GM10266 (cell line): ENCODE results near the gene ADAMTSL3.

ENCODE experiments used
- DNase-seq: peaks from one replicate; pipeline ENCODE4 v3.0.0; 2012; ENCODE audit errors: extremely low spot score
- CTCF ChIP-seq: IDR thresholded peaks from 2 replicates; pipeline ENCODE4 v1.5.1; 2012; ENCODE audit warnings: mild to moderate bottlenecking, low read depth; ENCODE audit not compliant: control insufficient read depth, insufficient read depth; ENCODE audit errors: missing control alignments

ADAMTSL3 gene

DNA sequence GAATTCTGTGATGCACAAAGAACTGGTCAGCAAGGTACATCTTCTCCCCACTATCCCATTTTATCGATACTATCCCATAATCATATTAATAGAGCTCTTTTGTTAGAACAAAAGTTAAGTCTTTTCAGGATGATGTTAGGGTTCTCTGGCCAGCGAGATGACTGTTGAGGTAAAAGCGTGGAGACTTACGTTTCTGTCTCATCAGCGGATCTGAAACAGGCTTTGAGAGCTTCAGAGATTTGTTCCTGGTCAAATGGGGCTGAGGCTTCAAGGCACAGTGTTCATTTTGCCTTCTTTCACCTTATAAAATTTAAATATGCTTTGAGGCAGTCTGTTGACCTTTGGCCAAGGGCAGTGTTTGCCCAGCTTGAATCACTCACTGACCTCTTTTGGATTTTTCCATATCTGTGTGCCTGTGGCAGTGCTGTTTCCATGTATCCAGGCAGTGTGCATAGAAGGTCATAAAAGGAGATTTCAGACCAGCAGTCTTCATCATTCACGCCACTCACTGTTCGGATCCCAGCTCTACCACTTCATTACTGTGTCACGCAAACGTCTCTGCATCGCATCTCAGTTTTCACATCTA, 3.1 kb downstream of the ADAMTSL3 start:
- TF ChIP-seq CTCF, result no peak
- DNase-seq, result no peak

GRCh38 chr15:83657549-83657948, 3.6 kb downstream of the ADAMTSL3 start:
- peak; percentile 31 for TF ChIP-seq CTCF
- DNase-seq, result no peak

GRCh38 chr15:83658430-83659416, 4.8 kb downstream of the ADAMTSL3 start:
- DNase-seq, result no peak
- no peak for TF ChIP-seq CTCF

DNA sequence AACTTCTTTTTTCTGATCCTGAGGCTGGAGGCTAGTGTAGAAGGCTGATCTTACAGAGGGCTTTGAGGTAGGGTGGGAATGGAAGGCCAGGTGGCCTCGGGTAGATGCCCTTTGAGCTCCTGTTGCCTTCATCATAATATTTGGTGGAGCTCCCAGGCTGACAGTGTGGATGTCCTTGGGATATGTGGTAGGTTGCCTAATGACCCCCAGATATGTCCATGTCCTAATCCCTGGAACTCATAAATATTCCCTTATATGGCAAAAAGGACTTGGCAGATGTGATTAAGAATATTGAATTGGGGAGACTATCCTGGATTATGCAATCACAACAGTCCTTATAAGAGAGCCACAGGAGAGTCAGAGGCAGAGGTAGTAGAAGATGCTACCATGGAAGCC, 5.5 kb downstream of the ADAMTSL3 start:
- no peak for DNase-seq
- no peak for TF ChIP-seq CTCF

- DNase-seq, result no peak
- TF ChIP-seq CTCF, result no peak
These were observed 11.6 kb downstream of the ADAMTSL3 start for GRCh38 chr15:83665480-83665879.

- no peak for DNase-seq
- TF ChIP-seq CTCF, result no peak
These were observed 16.8 kb downstream of the ADAMTSL3 start for GRCh38 chr15:83670672-83671229.
